ENCODE measurements around the gene HIVEP3.

DNA sequence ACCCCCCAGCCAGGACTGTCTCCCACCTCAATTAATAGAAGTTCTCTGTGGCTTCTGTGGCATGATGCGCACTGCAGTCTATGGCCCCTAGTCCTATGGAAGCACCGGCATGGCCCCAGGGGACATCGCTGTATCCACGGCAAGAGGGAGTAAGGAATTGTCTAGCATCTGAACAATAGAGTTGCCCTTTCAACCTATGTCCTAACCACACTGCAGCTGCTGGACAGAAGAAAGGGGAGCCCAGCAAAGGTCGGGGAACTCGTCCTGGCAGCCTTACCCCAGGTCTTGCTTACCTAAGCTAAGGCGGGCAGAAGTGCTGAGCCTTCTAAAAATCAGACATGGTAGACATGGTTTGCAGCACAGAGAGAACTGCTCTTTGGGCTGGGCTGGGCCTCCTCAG lies 330.9 kb downstream of the HIVEP3 start:
- no peak for TF ChIP-seq YY1 (tag by site-specific recombination; IDR thresholded peaks at IDR 0.05)
- TF ChIP-seq ZNF626 (tag by site-specific recombination; IDR thresholded peaks at IDR 0.05) = no peak
- TF ChIP-seq CTCF (tag by site-specific recombination; IDR thresholded peaks at IDR 0.05) = no peak
- TF ChIP-seq MZF1 (tag by site-specific recombination; IDR thresholded peaks at IDR 0.05; ENCODE audit: borderline replicate concordance) = no peak
- no peak for TF ChIP-seq KLF7 (tag by site-specific recombination; IDR thresholded peaks at IDR 0.05; ENCODE audit: borderline replicate concordance)
- no peak for TF ChIP-seq ZBTB7A (tag by site-specific recombination; IDR thresholded peaks at IDR 0.05; ENCODE audit: low read depth)
- TF ChIP-seq PRDM1 (tag by site-specific recombination; IDR thresholded peaks at IDR 0.05) = no peak
- TF ChIP-seq ZNF274 (IDR thresholded peaks at IDR 0.05; ENCODE audit: low read length) = no peak
- TF ChIP-seq ZNF274 (tag by site-specific recombination; IDR thresholded peaks at IDR 0.05; ENCODE audit: borderline replicate concordance) = no peak
- TF ChIP-seq, protein P1, sequence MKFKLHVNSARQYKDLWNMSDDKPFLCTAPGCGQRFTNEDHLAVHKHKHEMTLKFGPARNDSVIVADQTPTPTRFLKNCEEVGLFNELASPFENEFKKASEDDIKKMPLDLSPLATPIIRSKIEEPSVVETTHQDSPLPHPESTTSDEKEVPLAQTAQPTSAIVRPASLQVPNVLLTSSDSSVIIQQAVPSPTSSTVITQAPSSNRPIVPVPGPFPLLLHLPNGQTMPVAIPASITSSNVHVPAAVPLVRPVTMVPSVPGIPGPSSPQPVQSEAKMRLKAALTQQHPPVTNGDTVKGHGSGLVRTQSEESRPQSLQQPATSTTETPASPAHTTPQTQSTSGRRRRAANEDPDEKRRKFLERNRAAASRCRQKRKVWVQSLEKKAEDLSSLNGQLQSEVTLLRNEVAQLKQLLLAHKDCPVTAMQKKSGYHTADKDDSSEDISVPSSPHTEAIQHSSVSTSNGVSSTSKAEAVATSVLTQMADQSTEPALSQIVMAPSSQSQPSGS (tag by site-specific recombination; IDR thresholded peaks at IDR 0.05; ENCODE audit: low read depth) = no peak
- no peak for TF ChIP-seq SETDB1 (IDR thresholded peaks at IDR 0.05; ENCODE audit: insufficient read length, low read length)
- TF ChIP-seq, protein P2, sequence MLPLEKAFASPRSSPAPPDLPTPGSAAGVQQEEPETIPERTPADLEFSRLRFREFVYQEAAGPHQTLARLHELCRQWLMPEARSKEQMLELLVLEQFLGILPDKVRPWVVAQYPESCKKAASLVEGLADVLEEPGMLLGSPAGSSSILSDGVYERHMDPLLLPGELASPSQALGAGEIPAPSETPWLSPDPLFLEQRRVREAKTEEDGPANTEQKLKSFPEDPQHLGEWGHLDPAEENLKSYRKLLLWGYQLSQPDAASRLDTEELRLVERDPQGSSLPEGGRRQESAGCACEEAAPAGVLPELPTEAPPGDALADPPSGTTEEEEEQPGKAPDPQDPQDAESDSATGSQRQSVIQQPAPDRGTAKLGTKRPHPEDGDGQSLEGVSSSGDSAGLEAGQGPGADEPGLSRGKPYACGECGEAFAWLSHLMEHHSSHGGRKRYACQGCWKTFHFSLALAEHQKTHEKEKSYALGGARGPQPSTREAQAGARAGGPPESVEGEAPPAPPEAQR (tag by site-specific recombination; IDR thresholded peaks at IDR 0.05) = no peak
- TF ChIP-seq ZNF623 (tag by site-specific recombination; IDR thresholded peaks at IDR 0.05) = no peak
- TF ChIP-seq ZBTB1 (tag by site-specific recombination; IDR thresholded peaks at IDR 0.05) = no peak
- TF ChIP-seq ZNF639 (tag by site-specific recombination; IDR thresholded peaks at IDR 0.05) = no peak

Measured in HEK293 (cell line).